Skeletal muscle cell (primary cell): ENCODE data around the gene BPHL.
"Not testable (repeated sequence)": the region's sequence is repeated elsewhere in the genome, so short reads cannot be mapped to it uniquely, and the experiment has no call there.

Experiments
- DNase-seq: peaks from one replicate; pipeline ENCODE4 v3.0.0-alpha.2; 2010; ENCODE audit warnings: low read depth
- H3K4me3 ChIP-seq: 2 replicates; pipeline ENCODE4 v1.5.1; 2011; ENCODE audit warnings: low read depth, mild to moderate bottlenecking, control low read depth, low read length, moderate library complexity

Gene BPHL

DNA sequence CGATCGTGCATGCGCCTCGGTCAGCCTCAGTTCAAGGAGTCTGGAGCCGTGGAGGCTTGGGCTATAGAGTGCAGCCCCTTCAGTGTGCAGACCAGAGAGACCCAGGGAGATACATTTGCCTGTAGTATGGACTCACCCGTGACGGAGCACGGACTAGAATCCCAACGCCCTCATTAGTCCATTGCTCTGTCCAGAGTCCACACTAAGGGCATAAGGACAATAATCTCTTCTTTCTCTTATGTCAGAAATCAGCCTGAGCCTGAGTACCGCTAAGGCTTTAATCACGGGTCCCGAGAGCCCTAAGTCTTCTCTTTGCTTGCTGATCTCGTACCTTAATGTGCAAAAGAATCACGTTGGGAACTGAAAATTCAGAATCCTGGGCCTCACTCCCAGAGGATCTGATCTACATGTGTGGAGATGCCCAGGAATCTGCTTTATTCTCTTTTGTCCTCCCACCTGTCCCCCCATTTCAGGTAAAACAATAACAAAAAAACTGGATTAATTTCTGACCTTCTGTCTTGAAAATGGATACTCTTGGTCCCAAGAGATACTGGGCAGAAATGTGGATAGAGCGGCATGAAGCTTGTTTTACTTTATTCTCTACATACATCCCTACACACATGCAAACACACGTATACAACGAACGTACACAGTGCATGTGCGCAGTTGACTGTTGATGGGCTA lies 671 bp downstream of the BPHL start:
- peak overlapping the region; percentile 76 for H3K4me3 ChIP-seq
- DNase-seq = no peak

GRCh38 chr6:3120765-3121089 lies 2.2 kb downstream of the BPHL start:
- H3K4me3 ChIP-seq = no peak overlapping the region
- no peak for DNase-seq

- no peak for DNase-seq
- no peak overlapping the region for H3K4me3 ChIP-seq
Observed at GRCh38 chr6:3122823-3123182, 4.3 kb downstream of the BPHL start.

- H3K4me3 ChIP-seq = no peak overlapping the region
- no peak for DNase-seq
Observed at GRCh38 chr6:3124667-3125066, 6.2 kb downstream of the BPHL start.

DNA sequence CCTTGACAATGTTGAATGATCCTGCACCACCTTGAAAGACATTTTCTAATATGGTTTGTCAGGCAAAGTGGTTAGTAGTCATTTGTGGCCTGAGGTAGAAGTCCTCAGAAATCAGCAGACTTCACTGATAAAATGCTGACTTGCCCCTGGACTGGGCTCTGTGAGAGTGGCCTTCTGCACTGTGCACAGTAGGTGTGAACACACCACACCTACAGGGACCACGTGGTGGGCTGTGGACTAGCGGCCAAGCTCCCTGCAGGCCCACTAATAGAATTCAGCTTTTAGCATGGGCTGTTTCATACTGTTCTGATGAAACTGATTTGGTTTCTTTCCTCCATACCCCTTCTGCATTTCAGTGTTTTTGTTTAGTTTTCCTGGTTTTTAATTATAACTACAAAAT lies 7.3 kb downstream of the BPHL start:
- no peak for DNase-seq
- no peak overlapping the region for H3K4me3 ChIP-seq

DNA sequence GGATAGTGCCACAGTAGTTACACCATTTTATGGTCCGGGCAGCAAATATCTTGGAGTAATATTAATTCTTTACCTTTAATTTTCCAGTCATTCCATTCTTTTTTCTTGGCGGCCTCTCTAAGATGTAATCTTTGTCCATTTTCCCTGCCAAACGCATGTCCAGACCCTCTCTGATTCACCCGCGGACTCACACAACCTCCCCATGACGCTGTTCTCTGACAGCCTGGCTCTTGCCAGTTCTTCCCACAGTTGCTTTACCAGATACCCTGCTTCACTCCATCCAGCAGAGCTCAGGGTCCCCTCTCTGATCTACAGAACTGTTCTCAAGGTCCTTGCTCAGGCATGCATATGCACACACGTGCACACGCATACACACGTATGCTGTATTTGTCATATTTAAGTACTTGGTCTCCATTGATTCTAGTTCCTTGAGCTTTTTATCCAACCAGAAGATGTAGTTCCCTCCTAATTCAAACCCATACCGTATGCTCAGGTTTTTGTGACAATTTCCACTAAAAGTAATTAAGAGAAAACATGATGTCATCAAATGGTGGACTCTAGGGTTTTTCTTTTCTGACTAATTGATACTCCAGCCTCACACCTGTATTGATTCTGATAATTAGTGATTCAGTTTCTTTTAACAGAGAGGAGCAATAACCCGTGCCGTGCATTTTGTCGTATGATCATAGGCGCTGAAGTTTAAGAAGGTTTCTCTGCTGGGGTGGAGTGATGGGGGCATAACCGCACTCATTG lies 10.0 kb downstream of the BPHL start:
- H3K4me3 ChIP-seq = no peak overlapping the region
- no peak for DNase-seq

- H3K4me3 ChIP-seq = no peak overlapping the region
- DNase-seq = no peak
Observed at GRCh38 chr6:3131695-3132094, 13.2 kb downstream of the BPHL start.

DNA sequence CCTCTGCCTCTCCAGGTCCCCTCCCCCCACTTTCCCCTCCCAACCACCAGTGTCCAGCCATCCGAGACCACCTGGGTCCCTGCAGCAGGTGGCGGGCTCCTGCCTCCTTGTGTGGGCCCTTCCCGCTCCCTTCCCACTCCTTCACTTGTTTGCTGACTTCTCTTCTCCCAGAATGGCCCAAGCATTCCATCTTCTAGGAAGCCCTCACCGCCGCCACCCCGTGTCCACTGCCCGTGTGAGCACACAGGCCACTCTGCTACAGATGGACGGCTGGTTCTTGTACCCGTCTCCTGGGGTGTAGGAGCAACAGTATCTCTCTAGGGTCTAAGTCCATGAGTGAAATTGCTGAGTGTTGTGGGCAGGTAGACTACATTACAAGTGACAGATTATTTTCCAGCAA lies 15.0 kb downstream of the BPHL start:
- DNase-seq = no peak
- H3K4me3 ChIP-seq = no peak overlapping the region

- no peak for DNase-seq
- H3K4me3 ChIP-seq = no peak overlapping the region
Observed at GRCh38 chr6:3135668-3136291, 17.3 kb downstream of the BPHL start.

GRCh38 chr6:3136292-3137011 lies 17.9 kb downstream of the BPHL start:
- DNase-seq = no peak
- H3K4me3 ChIP-seq = no peak overlapping the region

DNA sequence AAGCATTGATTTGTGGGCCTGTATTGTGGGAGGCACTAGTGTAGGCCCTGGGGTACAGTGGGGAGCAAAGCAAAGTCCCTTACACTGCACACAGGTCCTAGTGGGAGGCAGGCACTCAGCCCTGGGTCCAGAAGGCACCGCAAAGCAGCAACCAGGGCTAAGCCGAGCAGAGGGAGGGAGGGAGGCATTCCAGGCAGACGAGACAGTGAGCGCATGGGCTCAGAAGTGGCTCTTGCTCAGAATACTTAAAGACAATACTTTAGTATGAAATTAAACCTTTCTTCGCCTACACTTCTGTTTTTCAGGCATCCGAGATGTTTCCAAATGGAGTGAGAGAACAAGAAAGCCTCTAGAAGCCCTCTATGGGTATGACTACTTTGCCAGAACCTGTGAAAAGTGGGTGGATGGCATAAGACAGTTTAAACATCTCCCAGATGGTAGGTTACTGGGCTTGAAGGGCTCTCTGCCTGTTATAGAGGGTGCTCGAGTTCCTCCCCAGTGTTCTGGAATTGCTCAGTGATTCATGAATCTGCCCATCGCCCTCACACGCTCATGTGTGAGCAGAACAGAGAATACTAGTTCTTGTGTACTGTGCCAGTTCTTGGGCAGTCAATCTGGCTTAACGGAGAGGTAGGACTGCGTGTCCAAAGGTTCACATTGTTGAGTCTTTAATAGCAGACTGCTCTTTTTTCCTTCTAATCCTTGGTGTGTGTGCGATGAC lies 18.7 kb downstream of the BPHL start:
- DNase-seq = no peak
- no peak overlapping the region for H3K4me3 ChIP-seq

DNA sequence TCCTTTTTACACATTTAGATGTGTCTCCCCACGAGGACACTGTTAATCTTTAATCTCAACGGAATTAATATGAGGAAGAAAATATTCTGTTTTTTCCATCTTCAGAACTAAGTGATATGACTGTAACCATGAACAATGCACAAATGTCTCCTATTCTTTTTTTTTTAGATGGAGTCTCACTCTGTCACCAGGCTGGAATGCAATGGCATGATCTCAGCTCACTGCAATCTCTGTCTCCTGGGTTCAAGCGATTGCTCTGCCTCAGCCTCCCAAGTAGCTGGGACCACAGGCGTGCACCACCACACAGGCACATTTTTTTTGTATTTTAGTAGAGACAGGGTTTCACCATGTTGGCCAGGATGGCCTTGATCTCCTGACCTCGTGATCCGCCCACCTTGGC lies 19.4 kb downstream of the BPHL start:
- DNase-seq = not testable (repeated sequence)

DNA sequence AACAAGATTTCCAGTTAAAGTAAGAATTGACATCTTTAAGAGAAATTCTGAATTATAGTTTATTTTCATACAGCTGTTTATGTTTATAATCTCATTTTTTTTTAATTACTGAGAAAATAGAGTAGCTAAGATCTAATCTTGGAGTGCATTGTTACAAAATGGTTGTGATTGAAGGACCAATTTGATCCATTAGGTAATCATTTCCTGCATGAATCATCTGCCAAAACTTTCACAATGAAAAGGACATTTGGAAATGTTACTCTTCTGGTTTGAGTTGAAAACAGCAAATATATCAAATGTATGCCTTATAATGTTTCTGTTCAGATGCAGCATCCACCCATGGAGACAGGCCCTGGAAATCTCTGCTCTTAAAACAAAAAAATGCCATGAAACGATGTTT lies 19.8 kb downstream of the BPHL start:
- H3K4me3 ChIP-seq = no peak overlapping the region
- peak; percentile 21 for DNase-seq

More for the DNA sequence above, 19.4 kb downstream of the BPHL start:
- not testable (repeated sequence) for H3K4me3 ChIP-seq

DNA sequence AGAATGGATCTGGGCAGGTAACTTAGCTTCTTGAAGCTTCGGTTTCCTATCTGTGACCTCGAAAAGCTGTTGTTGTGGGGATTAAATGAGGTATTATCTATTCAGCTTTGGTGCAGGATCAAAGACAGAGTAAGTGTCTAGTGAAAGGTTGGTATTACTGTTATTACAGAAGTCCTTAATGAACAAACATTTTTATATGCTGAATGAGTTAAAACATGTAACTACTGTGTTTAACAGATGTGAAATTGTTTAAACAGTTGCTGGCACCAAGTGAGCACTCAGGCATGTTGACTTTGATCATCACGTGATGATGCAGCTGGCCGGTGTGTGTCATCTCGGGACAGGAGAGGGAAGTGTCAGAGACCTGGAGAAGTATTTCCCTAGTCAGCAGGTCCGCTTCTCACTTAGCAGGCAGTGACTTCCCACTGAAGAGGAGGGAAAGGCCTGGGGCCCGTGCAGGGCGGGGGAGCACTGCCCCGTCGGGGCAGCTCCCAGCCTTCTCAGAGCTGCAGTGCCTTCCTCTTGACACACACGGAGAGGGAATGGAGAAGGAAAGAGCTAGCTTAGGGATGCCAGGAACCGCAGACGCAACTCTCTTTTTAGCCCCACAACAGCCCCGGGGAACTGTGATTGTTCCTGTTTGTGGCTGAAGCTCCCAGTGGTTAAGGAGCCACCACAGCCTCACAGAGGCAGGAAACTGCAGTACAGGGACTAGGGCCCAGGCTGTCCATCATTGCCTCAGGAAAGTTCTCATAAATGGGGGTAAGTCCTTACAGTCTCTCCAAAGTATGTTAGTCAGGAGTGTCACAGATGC lies 20.8 kb downstream of the BPHL start:
- H3K4me3 ChIP-seq = no peak overlapping the region
- DNase-seq = peak; percentile 47

- no peak overlapping the region for H3K4me3 ChIP-seq
- no peak for DNase-seq
Observed at GRCh38 chr6:3140201-3140600, 21.7 kb downstream of the BPHL start.

DNA sequence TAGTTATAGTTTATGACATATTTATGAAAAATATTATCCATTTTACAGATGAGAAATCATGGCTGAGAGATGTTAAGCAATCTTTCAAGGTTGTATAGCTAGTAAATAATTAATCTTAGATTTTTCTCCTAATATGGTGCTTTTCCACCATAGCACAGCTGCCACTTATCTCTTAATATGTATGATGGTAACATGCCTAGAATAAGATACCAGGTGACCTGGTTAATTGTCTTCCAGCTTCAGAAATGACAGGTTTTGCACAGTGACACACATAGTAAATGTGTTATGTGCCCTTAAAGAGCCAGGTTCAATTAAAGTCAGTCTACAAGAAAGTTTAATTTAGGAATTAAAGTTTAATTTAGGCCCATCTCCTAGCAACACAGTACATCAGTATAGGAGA lies 24.0 kb downstream of the BPHL start:
- no peak for DNase-seq

DNA sequence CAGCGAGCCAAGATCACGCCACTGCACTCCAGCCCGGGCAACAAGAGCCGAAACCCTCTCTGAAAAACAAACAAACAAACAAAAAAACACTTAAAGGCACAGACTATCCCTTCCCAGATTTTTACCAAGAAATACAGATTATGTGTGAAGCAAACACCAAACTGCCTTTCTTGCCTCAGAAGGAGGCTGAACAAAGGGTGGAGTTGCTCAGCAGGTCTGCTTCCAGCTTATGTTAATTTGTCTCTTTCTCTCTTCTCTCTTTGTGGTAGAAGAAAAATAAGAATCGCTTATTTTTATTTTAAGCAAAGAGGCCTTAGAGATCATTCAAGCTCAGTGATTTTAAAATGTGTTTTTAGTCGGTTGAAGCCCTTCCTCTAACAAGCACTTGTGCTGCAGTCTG lies 24.6 kb downstream of the BPHL start:
- DNase-seq = no peak
- no peak overlapping the region for H3K4me3 ChIP-seq

More for the DNA sequence above, 24.0 kb downstream of the BPHL start:
- H3K4me3 ChIP-seq = no peak overlapping the region

DNA sequence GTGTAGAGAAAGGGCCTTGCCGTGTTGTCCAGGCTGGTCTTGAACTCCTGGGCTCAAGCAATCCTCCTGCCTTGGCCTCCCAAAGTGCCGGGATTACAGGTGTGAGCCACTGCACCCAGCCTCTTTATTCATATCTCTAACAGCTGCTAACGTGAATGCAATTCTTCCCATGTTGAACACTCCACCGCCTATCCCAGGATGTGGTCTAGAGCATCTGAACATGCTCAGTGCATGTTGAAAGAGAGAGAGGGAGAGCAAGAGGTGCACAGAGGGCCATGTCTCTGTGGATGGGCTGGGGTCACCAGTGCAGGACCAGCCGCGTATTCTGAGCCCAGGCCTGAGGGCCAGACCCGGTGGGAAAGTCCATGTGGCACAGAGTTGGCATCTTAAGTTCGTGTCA lies 26.1 kb downstream of the BPHL start:
- H3K4me3 ChIP-seq = no peak overlapping the region
- DNase-seq = no peak
